RWPE2 (cell line): Measurements from ENCODE around the gene F3.

Experiments
- ATAC-seq: fragments of 200-7000 bp; cut with Tn5 transposase; 3 replicates; pipeline ENCODE4 v1.9.1; 2021; ENCODE audit warnings: low read depth
- DNase-seq: peaks from one replicate; pipeline ENCODE4 v3.0.0-alpha.2; 2020; ENCODE audit warnings: low spot score
- H3K27ac ChIP-seq: fragments of 450-650 bp; 2 replicates; pipeline ENCODE4 v1.5.1; 2017; ENCODE audit warnings: mild to moderate bottlenecking; ENCODE audit not compliant: poor library complexity, severe bottlenecking
- H3K27me3 ChIP-seq: fragments of 250-450 bp; sonication (Bioruptor Pico); 2 replicates; pipeline ENCODE4 v1.5.1; 2021; ENCODE audit warnings: mild to moderate bottlenecking, moderate library complexity; ENCODE audit not compliant: insufficient read depth, poor library complexity, severe bottlenecking
- H3K36me3 ChIP-seq: fragments of 250-450 bp; sonication (Bioruptor Pico); 2 replicates; pipeline ENCODE4 v1.5.1; 2020; ENCODE audit warnings: low read depth, mild to moderate bottlenecking, moderate library complexity
- H3K4me1 ChIP-seq: fragments of 250-450 bp; sonication (Bioruptor Pico); 2 replicates; pipeline ENCODE4 v1.5.1; 2021; ENCODE audit warnings: mild to moderate bottlenecking, moderate library complexity; ENCODE audit not compliant: insufficient read depth, poor library complexity, severe bottlenecking
- H3K4me3 ChIP-seq: fragments of 250-450 bp; sonication (Bioruptor Pico); 2 replicates; pipeline ENCODE4 v1.5.1; 2021; ENCODE audit warnings: mild to moderate bottlenecking, moderate library complexity; ENCODE audit not compliant: severe bottlenecking
- H3K9me3 ChIP-seq: fragments of 250-450 bp; sonication (Bioruptor Pico); 2 replicates; pipeline ENCODE4 v1.5.1; 2021; ENCODE audit warnings: mild to moderate bottlenecking, moderate library complexity; ENCODE audit not compliant: severe bottlenecking
- CTCF ChIP-seq: fragments of 450-650 bp; IDR thresholded peaks from one replicate; pipeline ENCODE4 v1.5.1; 2017; ENCODE audit warnings: mild to moderate bottlenecking, moderate library complexity; ENCODE audit not compliant: poor library complexity, severe bottlenecking

F3 gene

GRCh38 chr1:94551449-94551848 lies 9.9 kb upstream of the F3 start:
- Histone ChIP-seq H3K4me3 (no peak overlapping the region), H3K9me3 (no peaks in the 10 kb centered on the region), H3K36me3 (no peaks in the 10 kb centered on the region), H3K27ac (peak overlapping the region; percentile 88), H3K4me1 (peaks cover 49% of the 10 kb centered on the region), H3K27me3 (no peaks in the 10 kb centered on the region)
- no peak for ATAC-seq
- DNase-seq: no peak
- TF ChIP-seq CTCF: no peak

GRCh38 chr1:94550800-94551241 lies 9.3 kb upstream of the F3 start:
- no peak for TF ChIP-seq CTCF
- Histone ChIP-seq H3K27me3 (no peaks in the 10 kb centered on the region), H3K36me3 (no peaks in the 10 kb centered on the region), H3K9me3 (no peaks in the 10 kb centered on the region), H3K27ac (peak overlapping the region; percentile 88), H3K4me3 (no peak overlapping the region), H3K4me1 (peaks cover 52% of the 10 kb centered on the region)
- ATAC-seq (no peak), DNase-seq (no peak)

GRCh38 chr1:94550396-94550795 lies 8.8 kb upstream of the F3 start:
- no peak for TF ChIP-seq CTCF

GRCh38 chr1:94549706-94550105 lies 8.1 kb upstream of the F3 start:
- ATAC-seq: peak; percentile 42
- Histone ChIP-seq H3K36me3 (no peaks in the 10 kb centered on the region; the same call in 1 of the 2 replicates), H3K9me3 (no peaks in the 10 kb centered on the region), H3K27me3 (no peaks in the 10 kb centered on the region), H3K27ac (peak overlapping the region; percentile 88), H3K4me1 (peaks cover 58% of the 10 kb centered on the region), H3K4me3 (no peak overlapping the region)
- no peak for DNase-seq
- no peak for TF ChIP-seq CTCF

More at GRCh38 chr1:94550396-94550795, 8.8 kb upstream of the F3 start:
- Histone ChIP-seq H3K4me1 (peaks cover 56% of the 10 kb centered on the region), H3K4me3 (no peak overlapping the region), H3K9me3 (no peaks in the 10 kb centered on the region), H3K27me3 (no peaks in the 10 kb centered on the region), H3K36me3 (no peaks in the 10 kb centered on the region; the same call in 1 of the 2 replicates), H3K27ac (peak overlapping the region; percentile 88)
- no peak for DNase-seq
- no peak for ATAC-seq

- Histone ChIP-seq H3K27me3 (no peaks in the 10 kb centered on the region), H3K9me3 (no peaks in the 10 kb centered on the region), H3K27ac (peak overlapping the region; percentile 99), H3K4me1 (peaks cover 32% of the 10 kb centered on the region), H3K36me3 (peaks cover 33% of the 10 kb centered on the region), H3K4me3 (peak overlapping the region; percentile 90)
- ATAC-seq: peak; percentile 26
- DNase-seq: no peak
- TF ChIP-seq CTCF: peak; percentile 16
Measured at GRCh38 chr1:94544706-94545490, 3.3 kb upstream of the F3 start.
